H7 (cell line): ENCODE data around the gene TMC5. TPM values are rescaled to one million over a fixed set of nuclear protein-coding genes. Genes with fewer than 3 reads are reported as not detected.

Source experiments
- DNase-seq: peaks from one replicate; pipeline ENCODE4 v3.0.0; 2012
- H3K27me3 ChIP-seq: 2 replicates; pipeline ENCODE4 v1.6.0; 2011; ENCODE audit warnings: mild to moderate bottlenecking, low read length; ENCODE audit not compliant: control insufficient read depth, insufficient read depth
- H3K36me3 ChIP-seq: replicated peaks from 2 replicates; pipeline ENCODE4 v1.5.1; 2011; ENCODE audit warnings: low read length; ENCODE audit not compliant: control insufficient read depth, insufficient read depth
- H3K4me3 ChIP-seq: 2 replicates; pipeline ENCODE4 v1.5.1; 2011; ENCODE audit warnings: low read depth, mild to moderate bottlenecking, control low read depth, low read length, moderate library complexity; ENCODE audit not compliant: insufficient read depth
- total RNA-seq: library from RNA; depleted of rRNA; stranded (reverse); fragments of >200 nt; shearing (Covaris generic); gene quantifications from 2 replicates; pipeline ENCODE4 v1.2.3, GENCODE V29; 2014

Gene TMC5
- total RNA-seq, 1 experiment from 2014 or later: 1.0 TPM

DNA sequence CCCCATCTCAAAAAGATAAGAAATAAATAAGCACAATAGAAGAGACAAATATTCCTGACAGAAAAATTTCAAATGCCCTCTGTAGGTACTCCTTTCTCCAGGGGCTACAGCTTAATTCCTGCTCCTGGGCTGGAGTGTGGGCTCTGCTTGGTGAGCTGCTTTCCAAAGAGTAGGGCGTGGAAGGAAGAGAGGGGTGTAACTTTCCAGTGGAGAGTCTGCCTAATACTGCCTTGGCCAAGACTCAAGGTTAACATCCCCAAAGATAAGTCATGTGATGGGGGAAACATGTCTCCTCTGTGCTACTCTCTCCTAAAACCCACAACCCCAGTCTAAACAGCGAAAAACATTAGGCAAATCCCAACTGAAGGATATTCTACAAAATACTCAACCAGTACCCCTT, 42.7 kb downstream of the TMC5 start:
- Histone ChIP-seq H3K36me3 (no peaks in the 10 kb centered on the region), H3K27me3 (no peaks in the 10 kb centered on the region)
- no peak for DNase-seq

DNA sequence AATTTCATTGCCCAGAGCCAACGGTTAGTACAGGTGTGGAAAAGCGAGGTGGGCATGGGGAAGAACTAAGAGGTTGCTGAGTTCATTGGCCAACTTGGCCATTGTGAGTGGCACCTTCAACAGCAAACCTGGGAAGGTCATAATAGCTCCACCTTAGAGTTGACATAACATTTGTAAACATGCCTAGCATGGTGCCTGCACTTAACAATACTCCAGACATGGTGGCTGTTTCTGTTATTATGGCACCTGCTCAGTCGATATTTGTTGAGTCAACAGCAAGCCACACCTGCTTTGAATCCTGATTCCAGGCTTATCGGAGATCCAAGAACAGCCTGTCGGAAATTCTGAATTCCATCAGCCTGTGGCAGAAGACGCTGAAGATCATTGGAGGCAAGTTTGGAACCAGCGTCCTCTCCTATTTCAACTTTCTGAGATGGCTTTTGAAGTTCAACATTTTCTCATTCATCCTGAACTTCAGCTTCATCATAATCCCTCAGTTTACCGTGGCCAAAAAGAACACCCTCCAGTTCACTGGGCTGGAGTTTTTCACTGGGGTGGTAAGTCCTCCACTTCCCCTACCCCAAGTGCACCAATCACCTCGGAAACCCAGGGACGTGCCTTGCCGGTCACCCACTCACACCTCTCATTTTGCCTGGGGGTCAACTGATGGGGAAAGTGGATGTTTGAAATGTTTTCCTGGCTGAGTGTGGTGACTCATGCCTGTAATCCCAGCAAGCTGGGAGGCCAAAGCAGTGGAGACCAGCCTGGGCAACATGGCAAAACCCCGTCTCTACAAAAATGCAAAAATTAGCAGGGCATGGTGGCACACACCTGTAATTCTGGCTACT, 46.0 kb downstream of the TMC5 start:
- H3K36me3 ChIP-seq: no peaks in the 10 kb centered on the region
- H3K4me3 ChIP-seq: no peak overlapping the region
- DNase-seq: no peak
- no peaks in the 10 kb centered on the region for H3K27me3 ChIP-seq

More for the DNA sequence above, 42.7 kb downstream of the TMC5 start:
- no peak overlapping the region for H3K4me3 ChIP-seq

DNA sequence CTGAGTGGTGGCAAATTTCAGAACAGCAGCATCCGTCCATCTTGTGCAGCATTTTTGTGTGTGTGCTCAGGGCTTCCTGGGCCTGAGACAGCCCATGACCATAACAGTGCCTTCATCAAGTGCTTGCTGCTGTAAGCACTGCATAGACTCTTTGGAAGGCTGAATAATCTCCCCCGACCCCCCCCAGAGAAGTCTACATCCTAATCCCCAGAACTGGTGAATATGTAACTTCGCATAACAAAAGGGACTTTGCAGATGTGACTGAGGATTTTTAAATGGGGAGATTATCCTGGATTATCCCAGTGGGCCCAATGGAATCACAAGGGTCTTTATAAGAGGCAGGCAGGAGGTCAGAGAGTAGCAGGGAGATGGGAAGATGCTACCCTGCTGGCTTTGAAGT, 50.6 kb downstream of the TMC5 start:
- Histone ChIP-seq H3K4me3 (no peak overlapping the region), H3K27me3 (no peaks in the 10 kb centered on the region), H3K36me3 (no peaks in the 10 kb centered on the region)
- DNase-seq: no peak

DNA sequence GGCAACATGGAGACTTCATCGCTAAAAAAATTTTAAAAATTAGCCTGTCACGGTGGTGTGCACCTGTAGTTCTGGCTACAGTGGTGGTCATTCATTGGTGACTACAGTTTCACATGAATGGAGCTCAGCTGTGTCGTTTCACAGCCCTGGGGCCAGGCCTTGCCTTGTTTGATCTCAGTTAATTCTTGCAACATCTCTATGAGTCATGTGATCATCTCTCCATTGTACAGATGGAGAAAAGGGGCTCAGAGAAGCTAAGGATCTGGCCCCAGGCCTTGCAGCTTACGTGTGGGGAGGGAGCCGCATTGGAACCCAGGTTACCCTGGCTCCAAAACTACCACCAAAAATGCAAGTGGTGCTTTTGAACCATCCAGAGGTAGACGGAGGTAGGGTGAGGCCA, 54.8 kb downstream of the TMC5 start:
- H3K27me3 ChIP-seq: no peaks in the 10 kb centered on the region
- no peak overlapping the region for H3K4me3 ChIP-seq
- no peak for DNase-seq
- H3K36me3 ChIP-seq: no peaks in the 10 kb centered on the region

DNA sequence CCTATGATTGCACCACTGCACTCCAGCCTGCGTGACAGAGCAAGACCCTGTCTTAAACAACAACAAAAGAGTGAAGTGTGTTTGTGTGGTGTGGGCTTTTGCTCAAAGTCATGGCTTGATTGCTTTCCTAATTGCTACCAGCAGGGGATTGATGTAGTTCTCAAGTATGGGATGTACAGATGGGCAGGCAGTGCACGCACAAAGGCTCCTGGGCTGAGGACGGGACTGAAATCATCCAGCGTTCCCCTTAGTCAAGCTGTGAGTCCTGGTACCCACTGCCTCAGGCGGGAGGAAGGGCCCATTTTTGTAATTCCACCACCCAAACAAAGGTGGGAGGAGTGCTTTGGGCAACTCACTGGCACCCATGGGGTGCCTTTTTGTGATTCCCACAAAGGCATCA, 56.9 kb downstream of the TMC5 start:
- Histone ChIP-seq H3K36me3 (no peaks in the 10 kb centered on the region), H3K4me3 (no peak overlapping the region), H3K27me3 (no peaks in the 10 kb centered on the region)
- DNase-seq: no peak

DNA sequence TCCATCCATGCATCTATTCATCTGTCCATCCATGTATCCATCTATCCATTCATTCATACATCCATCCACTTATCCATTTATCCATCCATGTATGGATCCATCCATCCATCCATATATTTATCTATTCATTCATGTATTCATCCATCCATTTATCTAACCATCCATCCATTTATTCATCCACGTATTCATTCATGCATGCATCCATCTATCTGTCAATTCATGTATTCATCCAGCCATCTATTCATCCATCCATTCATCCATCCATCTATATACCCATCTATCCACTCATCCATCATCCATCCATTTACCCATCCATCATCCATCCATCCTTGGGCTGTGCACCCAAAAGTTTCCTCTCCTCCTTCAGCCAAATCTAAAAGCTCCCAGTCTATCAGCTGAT, 60.8 kb downstream of the TMC5 start:
- H3K36me3 ChIP-seq: no peaks in the 10 kb centered on the region
- H3K27me3 ChIP-seq: no peaks in the 10 kb centered on the region
- H3K4me3 ChIP-seq: no peak overlapping the region
- DNase-seq: no peak

DNA sequence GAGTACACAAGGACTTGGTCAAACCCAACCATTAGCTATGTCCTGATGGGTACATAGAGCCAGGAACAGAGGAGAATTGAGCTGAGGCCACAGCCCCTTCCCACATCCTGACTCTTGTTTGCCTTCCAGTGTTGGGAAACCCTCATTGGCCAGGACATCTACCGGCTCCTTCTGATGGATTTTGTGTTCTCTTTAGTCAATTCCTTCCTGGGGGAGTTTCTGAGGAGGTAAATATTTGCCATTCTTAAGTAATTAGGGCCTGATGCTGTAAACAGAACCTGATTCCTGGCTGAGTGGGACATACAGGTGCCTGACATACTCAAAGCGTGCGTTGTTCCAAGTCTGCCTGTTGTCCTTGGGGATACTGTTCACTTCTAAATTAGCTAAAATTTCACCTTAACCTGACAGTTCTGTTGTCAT, 61.6 kb downstream of the TMC5 start:
- H3K27me3 ChIP-seq: no peaks in the 10 kb centered on the region
- H3K4me3 ChIP-seq: no peak overlapping the region
- DNase-seq: no peak
- H3K36me3 ChIP-seq: no peaks in the 10 kb centered on the region

DNA sequence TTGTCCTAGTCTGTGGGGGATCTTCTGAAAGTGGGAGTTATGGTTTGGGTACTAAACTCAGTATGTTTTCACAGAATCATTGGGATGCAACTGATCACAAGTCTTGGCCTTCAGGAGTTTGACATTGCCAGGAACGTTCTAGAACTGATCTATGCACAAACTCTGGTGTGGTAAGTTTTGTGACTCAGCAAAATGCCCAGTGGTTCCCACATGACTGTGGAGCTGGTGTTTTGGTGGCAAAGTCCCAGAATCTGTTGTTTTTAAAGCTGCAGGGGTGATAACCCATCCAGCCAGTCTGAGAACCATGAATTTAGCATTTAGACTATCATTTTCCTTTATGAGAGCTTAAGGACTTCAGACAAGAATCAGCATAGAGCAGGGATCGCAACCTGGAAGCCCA, 63.6 kb downstream of the TMC5 start:
- no peak for DNase-seq
- Histone ChIP-seq H3K36me3 (no peaks in the 10 kb centered on the region), H3K27me3 (no peaks in the 10 kb centered on the region), H3K4me3 (no peak overlapping the region)

DNA sequence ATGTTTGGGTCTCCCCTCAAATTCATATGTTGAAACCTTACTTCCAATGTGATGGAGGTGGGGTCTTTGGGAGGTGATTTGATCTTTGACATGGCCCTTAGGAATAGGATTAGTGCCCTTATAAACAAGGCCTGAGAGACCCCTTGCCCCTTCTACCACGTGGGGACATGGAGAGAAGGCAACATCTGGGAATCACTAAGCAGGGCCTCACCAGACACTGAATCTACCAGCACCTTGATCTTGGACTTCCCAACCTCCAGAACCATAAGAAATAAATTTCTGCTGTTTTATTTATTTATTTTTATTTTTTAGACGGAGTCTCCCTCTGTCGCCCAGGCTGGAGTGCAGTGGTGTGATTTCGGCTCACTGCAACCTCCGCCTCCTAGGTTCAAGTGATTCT, 64.1 kb downstream of the TMC5 start:
- H3K36me3 ChIP-seq: no peaks in the 10 kb centered on the region
- DNase-seq: no peak
- no peak overlapping the region for H3K4me3 ChIP-seq
- no peaks in the 10 kb centered on the region for H3K27me3 ChIP-seq

DNA sequence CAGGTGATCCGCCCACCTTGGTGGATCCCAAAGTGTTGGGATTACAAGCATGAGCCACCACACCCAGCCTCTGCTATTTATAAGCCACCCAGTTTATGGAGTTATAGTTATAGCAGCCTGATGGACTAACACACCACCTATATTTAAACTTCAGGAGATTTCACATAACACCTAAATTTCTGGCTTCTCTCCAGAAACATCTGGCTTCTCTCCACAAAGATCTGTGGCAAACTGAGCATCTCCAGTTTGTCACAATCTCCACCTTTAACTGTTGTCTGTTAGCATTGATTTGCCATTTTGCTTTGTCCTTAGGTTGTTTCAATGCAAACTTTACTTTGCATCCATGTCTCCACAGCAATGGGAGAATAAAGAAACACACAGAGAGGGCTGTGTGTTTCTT, 64.6 kb downstream of the TMC5 start:
- Histone ChIP-seq H3K27me3 (no peaks in the 10 kb centered on the region), H3K4me3 (no peak overlapping the region), H3K36me3 (no peaks in the 10 kb centered on the region)
- DNase-seq: no peak

DNA sequence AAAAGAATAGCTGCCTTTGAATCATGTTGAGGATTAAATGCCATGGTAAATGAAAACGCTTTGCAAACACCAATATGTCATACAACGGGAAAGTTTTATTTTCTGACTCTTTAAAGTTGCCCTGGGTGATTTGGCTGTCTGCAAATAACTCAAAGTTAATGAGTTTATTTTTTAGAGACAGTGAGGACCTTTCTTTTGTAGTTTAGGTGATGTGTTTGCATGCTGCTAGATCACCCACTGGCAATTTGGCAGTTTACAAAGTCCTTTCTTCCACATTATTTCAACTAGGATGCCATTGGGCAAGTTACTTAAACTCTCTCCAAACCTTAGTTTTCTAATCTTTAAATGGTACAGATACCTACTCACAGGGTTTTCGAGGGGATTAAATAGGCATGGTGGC, 66.4 kb downstream of the TMC5 start:
- DNase-seq: no peak
- H3K36me3 ChIP-seq: no peaks in the 10 kb centered on the region
- no peak overlapping the region for H3K4me3 ChIP-seq
- no peaks in the 10 kb centered on the region for H3K27me3 ChIP-seq

DNA sequence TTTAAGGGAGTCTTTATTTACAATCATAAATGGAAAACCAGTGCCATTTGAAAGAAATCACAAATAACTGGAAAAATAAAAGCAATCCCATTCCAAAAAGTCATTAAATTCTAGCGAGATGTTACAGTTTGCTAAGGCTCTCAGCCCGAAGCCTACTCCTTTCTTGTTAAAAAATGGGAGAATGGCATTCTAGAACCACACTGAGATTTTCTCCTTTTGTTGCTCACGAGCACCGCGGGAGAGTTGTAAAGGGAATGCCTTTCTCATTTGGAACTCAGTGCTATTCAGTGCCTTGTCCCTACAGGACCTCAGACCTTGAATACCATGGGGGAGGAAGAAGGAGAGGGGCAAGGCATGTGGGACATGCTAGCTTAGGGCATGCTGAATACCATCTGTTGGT, 67.9 kb downstream of the TMC5 start:
- no peak for DNase-seq
- H3K4me3 ChIP-seq: no peak overlapping the region
- H3K27me3 ChIP-seq: no peaks in the 10 kb centered on the region
- no peaks in the 10 kb centered on the region for H3K36me3 ChIP-seq

DNA sequence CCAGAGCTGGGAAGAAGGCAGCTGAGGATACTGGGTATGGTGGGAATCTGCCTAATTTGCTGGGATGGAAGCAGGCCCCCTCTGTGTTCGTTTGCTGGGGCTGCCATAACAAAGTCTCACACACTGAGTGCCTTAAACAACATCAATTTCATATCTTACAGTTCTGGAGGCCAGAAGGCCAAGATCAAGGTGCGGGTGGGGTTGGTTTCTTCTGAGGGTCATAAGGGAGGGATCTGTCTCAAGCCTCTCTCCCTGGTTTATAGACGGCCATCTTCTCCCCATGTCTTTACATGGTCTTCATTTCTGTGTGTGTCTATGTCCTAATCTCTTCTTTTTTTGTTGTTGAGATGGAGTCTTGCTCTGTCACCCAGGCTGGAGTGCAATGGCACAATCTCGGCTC, 68.4 kb downstream of the TMC5 start:
- Histone ChIP-seq H3K36me3 (no peaks in the 10 kb centered on the region), H3K4me3 (no peak overlapping the region), H3K27me3 (no peaks in the 10 kb centered on the region)
- no peak for DNase-seq

DNA sequence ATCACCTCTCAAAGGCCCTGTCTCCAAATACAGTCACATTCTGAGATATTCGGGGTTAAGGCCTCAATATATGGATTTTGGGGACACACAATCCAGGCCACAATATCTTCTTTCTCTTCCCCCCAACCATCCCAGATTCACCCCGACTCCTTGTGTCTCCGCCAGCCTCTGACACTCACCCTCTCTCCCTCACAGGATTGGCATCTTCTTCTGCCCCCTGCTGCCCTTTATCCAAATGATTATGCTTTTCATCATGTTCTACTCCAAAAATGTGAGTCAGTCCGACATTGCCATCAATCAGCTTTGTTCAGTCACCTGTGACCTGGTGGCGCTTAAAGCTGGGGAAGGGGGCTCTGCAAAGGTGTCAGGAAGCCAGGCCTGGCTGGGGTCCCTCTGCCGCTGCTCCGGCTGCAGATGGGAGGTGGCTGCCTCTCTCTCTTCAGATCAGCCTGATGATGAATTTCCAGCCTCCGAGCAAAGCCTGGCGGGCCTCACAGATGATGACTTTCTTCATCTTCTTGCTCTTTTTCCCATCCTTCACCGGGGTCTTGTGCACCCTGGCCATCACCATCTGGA, 69.2 kb downstream of the TMC5 start:
- H3K27me3 ChIP-seq: no peaks in the 10 kb centered on the region
- DNase-seq: no peak
- H3K36me3 ChIP-seq: no peaks in the 10 kb centered on the region
- no peak overlapping the region for H3K4me3 ChIP-seq

DNA sequence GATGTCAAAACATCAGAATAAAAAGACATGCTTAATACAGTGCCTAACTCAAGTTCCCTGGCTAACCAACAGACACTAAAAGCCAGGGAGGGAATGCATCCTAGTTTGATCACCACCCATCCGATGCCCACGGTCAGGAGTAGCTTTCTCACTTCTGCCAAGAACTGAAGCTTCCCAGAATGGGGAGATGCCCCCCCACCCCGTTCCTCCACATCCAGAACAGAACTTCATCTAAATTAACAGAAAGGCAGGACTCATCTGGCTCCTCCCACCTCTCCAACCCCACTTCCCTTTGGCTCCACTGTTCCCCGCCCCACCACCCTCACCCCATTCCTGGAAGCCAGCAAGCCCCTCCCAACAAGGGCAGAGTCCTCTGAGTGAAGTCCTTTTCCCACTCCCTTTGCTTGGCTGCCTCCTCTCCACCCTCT, 70.5 kb downstream of the TMC5 start:
- Histone ChIP-seq H3K4me3 (no peak overlapping the region), H3K36me3 (no peaks in the 10 kb centered on the region), H3K27me3 (no peaks in the 10 kb centered on the region)
- DNase-seq: peak; percentile 72
